Endothelial cell of umbilical vein (primary cell): Measurements from ENCODE around the gene CCDC47. TPM values are rescaled to one million over a fixed set of nuclear protein-coding genes. Genes with fewer than 3 reads are reported as not detected.

Experiments used
- BruUV-seq: library from RNA; stranded (reverse); fragments of 400-500 nt; replicated peaks from 2 replicates; lab custom pipeline; 2021; lab: Mats Ljungman, UMichigan
- CTCF ChIA-PET: fragments of 300-600, 350-600 bp; sonication (Branson Sonifier 250); formaldehyde crosslinking; loops from one replicate; lab custom pipeline; 2021; ENCODE audit warnings: antibody characterized with exemption, inconsistent platforms; lab: Charles Lee
- POLR2A ChIA-PET: fragments of 300-600, 350-600 bp; sonication (Branson Sonifier 250); formaldehyde crosslinking; loops from one replicate; lab custom pipeline; 2021; ENCODE audit warnings: antibody characterized with exemption, inconsistent platforms; lab: Charles Lee
- DNase-seq: peaks from one replicate; pipeline ENCODE4 v3.0.0-alpha.2; 2011; ENCODE audit warnings: low read depth, low spot score
- FAIRE-seq: peaks from 2 replicates; lab custom pipeline; 2011; peaks lifted over from hg19 to GRCh38; lab: Jason Lieb, UNC
- H2AFZ ChIP-seq: 2 replicates; pipeline ENCODE4 v1.6.0; 2012; ENCODE audit warnings: low read depth, low read length, control low read depth, inconsistent platforms
- H3K27ac ChIP-seq: 2 replicates; pipeline ENCODE4 v1.5.1; 2011; ENCODE audit warnings: low read depth, mild to moderate bottlenecking, control low read depth, low read length, moderate library complexity; ENCODE audit not compliant: insufficient read depth
- H3K27me3 ChIP-seq, 2 experiments: 2 replicates each; pipeline versions ENCODE4 v1.6.0 to v1.6.1; 2011; ENCODE audit warnings: low read length in 2 of 2, mixed read lengths in 1 of 2; ENCODE audit not compliant: control insufficient read depth in 2 of 2, insufficient read depth in 2 of 2
- H3K36me3 ChIP-seq, 2 experiments: 2 replicates in 1 of 2; 3 replicates in 1 of 2; pipeline ENCODE4 v1.5.1; 2011; ENCODE audit warnings: low read length in 2 of 2, mild to moderate bottlenecking in 1 of 2, moderate library complexity in 1 of 2; ENCODE audit not compliant: control insufficient read depth in 2 of 2, insufficient read depth in 2 of 2; ENCODE audit errors: extremely low read depth in 1 of 2
- H3K4me1 ChIP-seq: 3 replicates; pipeline ENCODE4 v1.5.1; 2011; ENCODE audit warnings: mild to moderate bottlenecking, low read length; ENCODE audit not compliant: control insufficient read depth, insufficient read depth; ENCODE audit errors: extremely low read depth
- H3K4me2 ChIP-seq: 2 replicates; pipeline ENCODE4 v1.6.1; 2011; ENCODE audit warnings: low read length, control low read depth, mixed read lengths; ENCODE audit not compliant: insufficient read depth
- H3K4me3 ChIP-seq, 3 experiments: fragments of 200-600 bp in 1 of 3; sonication (generic), shearing (Covaris generic) in 1 of 3; replicated peaks in 1 of 3; 2 replicates each; pipeline ENCODE4 v1.5.1; 2011 to 2016; ENCODE audit warnings: control low read depth in 3 of 3, low read length in 3 of 3, mild to moderate bottlenecking in 2 of 3, inconsistent platforms in 1 of 3, low read depth in 1 of 3, moderate library complexity in 1 of 3; ENCODE audit not compliant: insufficient read depth in 1 of 3
- H3K79me2 ChIP-seq: 2 replicates; pipeline ENCODE4 v1.6.0; 2012; ENCODE audit warnings: low read length, inconsistent platforms; ENCODE audit not compliant: control insufficient read depth, insufficient read depth
- H3K9ac ChIP-seq: replicated peaks from 2 replicates; pipeline ENCODE3; 2011; ENCODE audit warnings: low read length, control low read depth; ENCODE audit not compliant: insufficient read depth; ENCODE audit errors: extremely low read depth
- H3K9me1 ChIP-seq: replicated peaks from 3 replicates; pipeline ENCODE4 v1.6.0; 2011; ENCODE audit warnings: mild to moderate bottlenecking, low read length; ENCODE audit not compliant: control insufficient read depth, insufficient read depth; ENCODE audit errors: extremely low read depth
- H3K9me3 ChIP-seq: replicated peaks from 2 replicates; pipeline ENCODE4 v1.5.1; 2012; ENCODE audit warnings: low read length, inconsistent platforms; ENCODE audit not compliant: control insufficient read depth, insufficient read depth
- H4K20me1 ChIP-seq: replicated peaks from 2 replicates; pipeline ENCODE3; 2011; ENCODE audit warnings: mild to moderate bottlenecking, low read length; ENCODE audit not compliant: control insufficient read depth, insufficient read depth; ENCODE audit errors: extremely low read depth
- CTCF ChIP-seq, 2 donors: IDR thresholded peaks; 1 replicate in 1 of 2; 2 replicates in 1 of 2; pipeline ENCODE4 v1.5.1; 2011; ENCODE audit warnings: low read length in 2 of 2, mild to moderate bottlenecking in 2 of 2, moderate library complexity in 2 of 2, control low read depth in 1 of 2, inconsistent platforms in 1 of 2, low read depth in 1 of 2; ENCODE audit not compliant: insufficient read depth in 1 of 2; ENCODE audit errors: extremely low read depth in 1 of 2
- EZH2 ChIP-seq: IDR thresholded peaks from 2 replicates; pipeline ENCODE4 v1.6.1; 2012; ENCODE audit warnings: borderline replicate concordance, low read depth, mild to moderate bottlenecking, moderate library complexity, low read length, inconsistent platforms; ENCODE audit not compliant: severe bottlenecking
- FOS ChIP-seq: IDR thresholded peaks from 2 replicates; pipeline ENCODE4 v1.6.1; 2011; ENCODE audit warnings: mild to moderate bottlenecking, low read length, moderate library complexity, borderline replicate concordance; ENCODE audit not compliant: insufficient read depth
- GATA2 ChIP-seq: IDR thresholded peaks from 2 replicates; pipeline ENCODE4 v1.7.0; 2011; ENCODE audit warnings: low read depth, mild to moderate bottlenecking, moderate library complexity, mixed read lengths, low read length; ENCODE audit not compliant: insufficient read length, insufficient read depth
- JUN ChIP-seq: IDR thresholded peaks from 2 replicates; pipeline ENCODE4 v1.6.1; 2011; ENCODE audit warnings: borderline replicate concordance, low read depth; ENCODE audit not compliant: insufficient read length, insufficient read depth
- MYC ChIP-seq: IDR thresholded peaks from one replicate; pipeline ENCODE4 v1.6.1; 2011; ENCODE audit warnings: mild to moderate bottlenecking, low read depth, low read length
- POLR2A ChIP-seq: IDR thresholded peaks from 2 replicates; pipeline ENCODE4 v1.6.1; 2012; ENCODE audit warnings: low read depth, mild to moderate bottlenecking, control low read depth, low read length
- POLR2AphosphoS5 ChIP-seq: IDR thresholded peaks from 2 replicates; pipeline ENCODE4 v1.6.1; 2012; ENCODE audit warnings: low read depth, mild to moderate bottlenecking, control low read depth, low read length, moderate library complexity; ENCODE audit not compliant: insufficient read depth
- dilution Hi-C: fragments of 300-500 bp; cut with MboI; formaldehyde crosslinking; loops from one replicate; pipeline ENCODE4 v1.15.0; 2019; ENCODE audit warnings: low sequenced_read_pairs; ENCODE audit not compliant: extremely low pct_ligation_motif_present
- intact Hi-C: fragments of 100-400 bp; cut with micrococcal nuclease; formaldehyde crosslinking; loops from one replicate; pipeline ENCODE4 v1.10.0; 2022
- polyA plus RNA-seq, 4 experiments: library from polyadenylated mRNA; depleted of rRNA in 3 of 4; stranded (reverse) in 3 of 4; unstranded in 1 of 4; fragments of >200 nt; gene quantifications; 2 replicates each; pipeline versions ENCODE4 v1.2.1 to v1.2.3, GENCODE V29; 2011 to 2012; ENCODE audit warnings: missing spikeins in 1 of 4
- total RNA-seq: library from RNA; stranded (reverse); gene quantifications from 2 replicates; pipeline ENCODE4 v1.2.3, GENCODE V29; 2021
- TF ChIP-seq, protein P1 (sequence below): IDR thresholded peaks from 2 replicates; pipeline ENCODE4 v1.6.1; 2011; ENCODE audit not compliant: insufficient read depth, insufficient read length

The CCDC47 gene
- total and polyA plus RNA-seq, 2 donors (not counting 3 experiments of a cell fraction or from before 2014, with no cell fraction given), result 21.7 to 76.5 TPM

DNA sequence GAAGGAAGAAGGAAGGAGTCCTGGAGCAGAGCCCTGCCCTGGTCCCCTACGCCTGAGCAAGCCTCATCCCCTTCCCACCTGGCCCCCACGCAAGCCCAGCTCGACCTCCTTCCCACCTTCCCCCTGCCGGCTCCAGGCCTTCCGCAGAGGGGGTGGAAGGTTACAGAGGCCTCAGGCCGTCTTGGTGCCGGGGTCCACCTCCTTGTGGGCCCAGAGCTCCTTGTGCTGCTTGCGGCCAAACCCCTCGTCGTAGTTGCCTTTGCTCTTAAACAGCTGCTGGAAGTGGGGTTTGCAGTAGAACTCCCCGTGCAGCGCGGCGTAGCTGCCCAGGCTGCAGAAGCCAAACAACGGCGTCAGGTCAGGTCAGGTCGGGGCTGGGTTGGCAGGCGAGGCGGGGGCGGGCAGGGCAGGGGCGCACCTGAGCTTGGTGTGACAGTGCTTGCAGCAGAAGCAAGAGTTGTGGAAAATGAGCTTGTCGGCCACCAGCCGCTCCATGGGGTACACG, 75.0 kb downstream of the CCDC47 start:
- Histone ChIP-seq H3K79me2 (peaks cover 9% of the 10 kb centered on the region), H3K27ac (no peak overlapping the region), H3K9me1 (no peaks in the 10 kb centered on the region), H3K36me3 (peaks cover 0 to 20% of the 10 kb centered on the region in 2 experiments), H3K27me3 (no peaks in the 10 kb centered on the region), H3K9me3 (no peaks in the 10 kb centered on the region), H3K4me3 (peak overlapping the region in 2 of 3 experiments; percentile 42 to 61), H2AFZ (no peak overlapping the region), H3K9ac (no peak overlapping the region), H3K4me2 (peak overlapping the region; percentile 48), H3K4me1 (peaks cover 20% of the 10 kb centered on the region), H4K20me1 (no peaks in the 10 kb centered on the region)
- intact Hi-C loops, result loop anchor here (1.0 to 2.0 kb wide), 3 partner anchors 22 to 136 kb away; no protein-coding TSS in a partner anchor
- POLR2A ChIA-PET, result interaction anchor here (1.0 kb wide), 1 partner anchor 128 kb away, joined by 4 read pairs; no protein-coding TSS in a partner anchor
- CTCF ChIA-PET, result interaction anchor here (0.7 to 6.6 kb wide), 8 partner anchors 12 to 273 kb away, joined by 3 to 36 read pairs (median 6); no protein-coding TSS in a partner anchor
- no peak for FAIRE-seq
- no TSS peak for BruUV-seq
- DNase-seq, result peak; percentile 24
- TF ChIP-seq GATA2 (no peak), FOS (no peak)
- dilution Hi-C loops, result no loop called here

GRCh38 chr17:63697341-63698286, 75.8 kb downstream of the CCDC47 start:
- TF ChIP-seq POLR2A, result peak; percentile 15
- TF ChIP-seq MYC, result no peak
- no peak for TF ChIP-seq GATA2
- TF ChIP-seq JUN, result no peak
- peak; percentile 39 for TF ChIP-seq POLR2AphosphoS5
- TF ChIP-seq, protein P1, sequence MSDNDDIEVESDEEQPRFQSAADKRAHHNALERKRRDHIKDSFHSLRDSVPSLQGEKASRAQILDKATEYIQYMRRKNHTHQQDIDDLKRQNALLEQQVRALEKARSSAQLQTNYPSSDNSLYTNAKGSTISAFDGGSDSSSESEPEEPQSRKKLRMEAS, result no peak
- TF ChIP-seq CTCF (IDR thresholded peaks at IDR 0.05; ENCODE audit: extremely low read depth in 1 of 2, insufficient read depth in 1 of 2, low read depth in 1 of 2, low read length in 2 of 2), result peak; percentile 41 to 61
- TF ChIP-seq EZH2, result no peak
- TF ChIP-seq FOS, result no peak
- no peak overlapping the region for H3K27ac ChIP-seq
- H3K4me1 ChIP-seq, result peaks cover 20% of the 10 kb centered on the region
- H3K9me3 ChIP-seq, result no peaks in the 10 kb centered on the region
- FAIRE-seq (no peak), DNase-seq (peak; percentile 44)
- dilution Hi-C loops (no loop called here), intact Hi-C loops (loop anchor here (1.0 to 2.0 kb wide), 3 partner anchors 21 to 137 kb away; no protein-coding TSS in a partner anchor)
- no peak overlapping the region for H3K9ac ChIP-seq
- H3K36me3 ChIP-seq, result peaks cover 0 to 19% of the 10 kb centered on the region in 2 experiments
- no peak overlapping the region for H3K4me2 ChIP-seq
- H3K9me1 ChIP-seq, result no peaks in the 10 kb centered on the region
- BruUV-seq, result TSS peak; percentile 30
- H4K20me1 ChIP-seq, result no peaks in the 10 kb centered on the region
- no peak overlapping the region for H3K4me3 ChIP-seq
- H3K79me2 ChIP-seq, result peaks cover 9% of the 10 kb centered on the region
- no peaks in the 10 kb centered on the region for H3K27me3 ChIP-seq
- ChIA-PET POLR2A (no interaction called here), CTCF (interaction anchor here (0.7 to 6.6 kb wide), 12 partner anchors 10 to 272 kb away, joined by 3 to 36 read pairs (median 6); no protein-coding TSS in a partner anchor)
- H2AFZ ChIP-seq, result no peak overlapping the region
